Kasumi-1 (cell line): ENCODE measurements around the gene RNLS.

ENCODE experiments used
- DNase-seq, 2 experiments: peaks; one replicate each; lab custom pipeline; 2025; lab: John Stamatoyannopoulos, UW

The RNLS gene

GRCh38 chr10:88260329-88261051 lies 322.6 kb downstream of the RNLS start:
- no peak for DNase-seq

- no peak for DNase-seq
These were observed 323.7 kb downstream of the RNLS start for GRCh38 chr10:88259381-88259780.

- no peak for DNase-seq
These were observed 326.2 kb downstream of the RNLS start for GRCh38 chr10:88256886-88257285.

- no peak for DNase-seq
These were observed 327.0 kb downstream of the RNLS start for GRCh38 chr10:88256013-88256680.

GRCh38 chr10:88254091-88254490 lies 329.0 kb downstream of the RNLS start:
- no peak for DNase-seq

- no peak for DNase-seq
These were observed 329.5 kb downstream of the RNLS start for GRCh38 chr10:88253622-88254021.

GRCh38 chr10:88253128-88253527 lies 330.0 kb downstream of the RNLS start:
- DNase-seq = no peak

GRCh38 chr10:88249450-88249849 lies 333.7 kb downstream of the RNLS start:
- no peak for DNase-seq

- DNase-seq = no peak
These were observed 336.4 kb downstream of the RNLS start for GRCh38 chr10:88246675-88247074.

- DNase-seq = no peak
These were observed 337.1 kb downstream of the RNLS start for GRCh38 chr10:88245974-88246511.

- DNase-seq = no peak
These were observed 338.1 kb downstream of the RNLS start for GRCh38 chr10:88244781-88245625.

GRCh38 chr10:88243836-88244730 lies 339.0 kb downstream of the RNLS start:
- DNase-seq = no peak

GRCh38 chr10:88243202-88243744 lies 339.8 kb downstream of the RNLS start:
- DNase-seq = no peak

- no peak for DNase-seq
These were observed 341.6 kb downstream of the RNLS start for GRCh38 chr10:88241501-88241900.

GRCh38 chr10:88239212-88239611 lies 343.9 kb downstream of the RNLS start:
- DNase-seq = no peak

GRCh38 chr10:88238615-88238914 lies 344.6 kb downstream of the RNLS start:
- no peak for DNase-seq

GRCh38 chr10:88237896-88238614 lies 345.1 kb downstream of the RNLS start:
- no peak for DNase-seq

- peak; percentile 73 to 84 for DNase-seq
These were observed 346.9 kb downstream of the RNLS start for GRCh38 chr10:88236121-88236743.

- DNase-seq = no peak
These were observed 348.8 kb downstream of the RNLS start for GRCh38 chr10:88234297-88234696.

GRCh38 chr10:88233870-88234269 lies 349.2 kb downstream of the RNLS start:
- peak in 1 of 2 experiments; percentile 17 for DNase-seq
